Lower leg skin (tissue), 3 donors: ENCODE results near the gene LGSN.

ENCODE experiments used
- CTCF ChIP-seq, 3 donors: fragments of 450-650 bp; IDR thresholded peaks; one replicate each; pipeline ENCODE4 v1.5.1; 2016; ENCODE audit warnings: antibody characterized with exemption in 3 of 3, mild to moderate bottlenecking in 3 of 3, moderate library complexity in 2 of 3
- POLR2A ChIP-seq, 2 donors: fragments of 450-650 bp; IDR thresholded peaks; one replicate each; pipeline ENCODE4 v1.6.1; 2016 to 2017; ENCODE audit warnings: antibody characterized with exemption in 2 of 2, mild to moderate bottlenecking in 1 of 2, moderate library complexity in 1 of 2

GRCh38 chr6:63316113-63316512 is 3.7 kb downstream of the LGSN start:
- TF ChIP-seq CTCF (IDR thresholded peaks at IDR 0.05) (no peak), POLR2A (IDR thresholded peaks at IDR 0.05) (no peak)
